ENCODE data around the gene RAPH1. TPM values are rescaled to one million over a fixed set of nuclear protein-coding genes. Genes with fewer than 3 reads are reported as not detected.
"Not testable (repeated sequence)": the region's sequence is repeated elsewhere in the genome, so short reads cannot be mapped to it uniquely, and the experiment has no call there.

Gene RAPH1
- total and polyA plus RNA-seq, 7 donors: 4.8 to 19.9 (median 11.8) TPM

DNA sequence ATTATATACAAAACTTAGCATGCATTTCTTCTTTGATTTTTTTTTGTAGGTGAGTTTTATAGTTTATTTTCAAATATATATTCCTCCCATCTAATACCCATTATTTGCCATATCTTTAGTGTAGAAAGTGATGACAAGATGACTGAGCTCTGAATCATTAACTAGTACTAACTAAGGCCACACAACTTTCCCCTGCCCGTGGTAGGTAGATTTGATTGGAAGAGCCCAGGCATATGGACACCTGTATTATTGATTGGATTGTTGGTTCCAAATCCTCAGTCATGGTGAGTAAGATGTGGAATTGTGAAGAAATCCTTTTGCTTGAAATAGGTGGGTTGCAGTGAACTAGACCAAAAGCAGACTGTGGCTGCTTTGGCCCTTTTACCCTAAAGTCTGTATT is 152.1 kb downstream of the RAPH1 start:
- no peaks in the 10 kb centered on the region for H3K9me3 ChIP-seq
- no peak overlapping the region for H3K27ac ChIP-seq
- TF ChIP-seq EP300 (IDR thresholded peaks at IDR 0.05) (no peak), POLR2AphosphoS5 (IDR thresholded peaks at IDR 0.05) (no peak), POLR2A (IDR thresholded peaks at IDR 0.05) (no peak)
- TF ChIP-seq, protein P1, sequence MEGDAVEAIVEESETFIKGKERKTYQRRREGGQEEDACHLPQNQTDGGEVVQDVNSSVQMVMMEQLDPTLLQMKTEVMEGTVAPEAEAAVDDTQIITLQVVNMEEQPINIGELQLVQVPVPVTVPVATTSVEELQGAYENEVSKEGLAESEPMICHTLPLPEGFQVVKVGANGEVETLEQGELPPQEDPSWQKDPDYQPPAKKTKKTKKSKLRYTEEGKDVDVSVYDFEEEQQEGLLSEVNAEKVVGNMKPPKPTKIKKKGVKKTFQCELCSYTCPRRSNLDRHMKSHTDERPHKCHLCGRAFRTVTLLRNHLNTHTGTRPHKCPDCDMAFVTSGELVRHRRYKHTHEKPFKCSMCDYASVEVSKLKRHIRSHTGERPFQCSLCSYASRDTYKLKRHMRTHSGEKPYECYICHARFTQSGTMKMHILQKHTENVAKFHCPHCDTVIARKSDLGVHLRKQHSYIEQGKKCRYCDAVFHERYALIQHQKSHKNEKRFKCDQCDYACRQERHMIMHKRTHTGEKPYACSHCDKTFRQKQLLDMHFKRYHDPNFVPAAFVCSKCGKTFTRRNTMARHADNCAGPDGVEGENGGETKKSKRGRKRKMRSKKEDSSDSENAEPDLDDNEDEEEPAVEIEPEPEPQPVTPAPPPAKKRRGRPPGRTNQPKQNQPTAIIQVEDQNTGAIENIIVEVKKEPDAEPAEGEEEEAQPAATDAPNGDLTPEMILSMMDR (IDR thresholded peaks at IDR 0.05): no peak
- no peaks in the 10 kb centered on the region for H3K36me3 ChIP-seq
- WGBS, 2 donors: 95 to 97% methylated on average over 1 of the region's 1 CpG
- H3K4me3 ChIP-seq: no peak overlapping the region
- intact Hi-C loops (cut with DNase I): no loop called here
- no peaks in the 10 kb centered on the region for H3K27me3 ChIP-seq
- H3K4me1 ChIP-seq: no peaks in the 10 kb centered on the region
- no peak for DNase-seq

DNA sequence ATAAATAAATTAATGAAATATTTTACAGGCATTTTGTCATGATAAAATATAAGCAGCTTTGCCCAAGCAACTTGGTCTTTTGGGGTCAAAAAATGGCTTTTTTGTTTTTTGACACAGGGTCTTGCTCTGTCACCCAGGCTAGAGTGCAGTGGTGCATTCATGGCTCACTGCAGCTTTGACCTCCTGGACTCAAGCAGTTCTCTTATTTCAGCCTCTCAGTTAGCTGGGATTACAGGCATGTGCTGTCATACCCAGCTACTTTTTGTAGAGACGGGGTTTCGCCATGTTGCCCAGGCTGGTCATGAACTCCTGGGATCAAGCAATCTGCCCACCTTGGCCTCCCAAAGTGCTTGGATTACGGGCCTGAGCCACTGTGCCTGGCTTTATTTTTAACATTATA is 155.9 kb downstream of the RAPH1 start:
- no peaks in the 10 kb centered on the region for H3K36me3 ChIP-seq
- H3K4me1 ChIP-seq: no peaks in the 10 kb centered on the region
- H3K27me3 ChIP-seq: no peaks in the 10 kb centered on the region
- H3K27ac ChIP-seq: no peak overlapping the region
- WGBS, 2 donors: 96 to 98% methylated on average over 3 of the region's 3 CpGs
- H3K4me3 ChIP-seq: no peak overlapping the region
- TF ChIP-seq POLR2AphosphoS5 (IDR thresholded peaks at IDR 0.05) (no peak), EP300 (IDR thresholded peaks at IDR 0.05) (no peak), POLR2A (IDR thresholded peaks at IDR 0.05) (no peak)
- TF ChIP-seq, protein P1 (IDR thresholded peaks at IDR 0.05): no peak
- no peaks in the 10 kb centered on the region for H3K9me3 ChIP-seq
- DNase-seq: no peak
- intact Hi-C loops (cut with DNase I): no loop called here

DNA sequence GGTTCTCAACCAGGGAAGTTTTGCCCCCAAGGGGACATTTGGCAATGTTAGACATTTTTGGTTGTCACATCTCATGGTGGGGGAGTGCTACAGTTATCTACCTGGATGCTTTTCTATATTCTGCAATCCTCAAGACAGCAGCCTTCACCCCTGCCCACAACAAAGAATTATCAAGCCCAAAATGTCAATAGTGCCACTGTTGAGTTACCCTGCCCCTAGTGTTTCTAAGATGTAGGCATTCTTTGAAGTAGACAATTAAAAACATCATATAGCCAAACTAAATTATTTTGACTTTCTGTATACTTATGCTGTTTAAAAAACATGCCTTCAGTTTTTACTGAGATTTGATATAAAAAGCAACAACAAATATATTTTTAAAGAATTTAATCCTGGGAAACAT is 158.9 kb downstream of the RAPH1 start:
- TF ChIP-seq POLR2AphosphoS5 (IDR thresholded peaks at IDR 0.05): no peak
- TF ChIP-seq, protein P1 (IDR thresholded peaks at IDR 0.05): no peak
- TF ChIP-seq POLR2A (IDR thresholded peaks at IDR 0.05): no peak
- Histone ChIP-seq H3K27me3 (no peaks in the 10 kb centered on the region), H3K9me3 (no peaks in the 10 kb centered on the region), H3K4me3 (no peak overlapping the region), H3K27ac (no peak overlapping the region), H3K36me3 (no peaks in the 10 kb centered on the region), H3K4me1 (no peaks in the 10 kb centered on the region)
- no peak for DNase-seq
- intact Hi-C loops (cut with DNase I): no loop called here

DNA sequence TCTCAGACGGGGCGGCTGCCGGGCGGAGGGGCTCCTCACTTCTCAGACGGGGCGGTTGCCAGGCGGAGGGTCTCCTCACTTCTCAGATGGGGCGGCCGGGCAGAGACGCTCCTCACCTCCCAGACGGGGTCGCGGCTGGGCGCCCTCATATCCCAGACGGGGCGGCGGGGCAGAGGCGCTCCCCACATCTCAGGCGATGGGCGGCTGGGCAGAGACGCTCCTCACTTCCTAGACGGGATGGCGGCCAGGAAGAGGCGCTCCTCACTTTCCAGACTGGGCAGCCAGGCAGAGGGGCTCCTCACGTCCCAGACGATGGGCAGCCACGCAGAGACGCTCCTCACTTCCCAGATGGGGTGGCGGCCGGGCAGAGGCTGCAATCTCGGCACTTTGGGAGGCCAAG is 162.4 kb downstream of the RAPH1 start:
- H3K27me3 ChIP-seq; intact Hi-C loops (cut with DNase I); H3K36me3 ChIP-seq; H3K9me3 ChIP-seq; H3K4me1 ChIP-seq; DNase-seq; H3K27ac ChIP-seq; H3K4me3 ChIP-seq: not testable (repeated sequence)
- 94 to 95% methylated on average over 28 of the region's 31 CpGs for WGBS, 2 donors

DNA sequence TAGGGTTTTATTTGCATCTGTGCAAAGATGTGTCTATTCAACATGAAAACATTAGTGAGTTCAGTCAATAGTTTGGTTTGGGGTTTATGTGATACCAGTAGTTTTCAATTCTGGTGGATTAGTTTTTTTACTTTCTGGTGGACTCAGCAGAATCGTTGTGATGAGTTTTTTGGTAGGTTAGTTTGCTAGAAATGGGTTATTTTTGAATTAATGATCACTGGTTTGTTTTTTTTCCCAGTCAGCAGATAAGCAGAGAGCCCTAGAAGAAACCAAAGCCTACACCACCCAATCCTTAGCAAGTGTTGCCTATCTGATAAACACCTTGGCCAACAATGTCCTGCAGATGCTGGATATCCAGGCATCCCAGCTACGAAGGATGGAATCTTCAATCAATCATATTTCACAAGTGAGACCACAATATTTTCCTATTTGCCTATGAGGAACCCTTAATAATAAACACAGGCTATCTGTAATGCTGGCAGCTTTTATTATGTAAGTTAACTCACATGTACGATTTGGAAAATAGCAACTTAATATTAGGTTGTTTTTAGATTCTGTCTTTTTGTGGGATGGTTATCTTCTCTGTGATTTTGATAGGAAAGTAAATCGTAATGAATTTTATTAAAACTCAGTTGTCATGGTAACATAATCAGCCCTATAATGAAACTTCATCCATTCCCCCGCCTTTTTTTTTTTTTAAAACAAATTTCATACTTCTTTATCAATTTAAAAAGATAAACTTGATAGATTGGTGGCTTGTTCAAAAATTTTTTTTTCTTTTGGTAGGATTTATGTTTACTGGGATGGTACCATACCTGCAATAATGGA is 168.2 kb downstream of the RAPH1 start:
- Histone ChIP-seq H3K9me3 (no peaks in the 10 kb centered on the region), H3K4me1 (peaks cover 0 to 9% (median 6%) of the 10 kb centered on the region in 4 donors), H3K4me3 (no peak overlapping the region), H3K27ac (no peak overlapping the region), H3K36me3 (peaks cover 0 to 7% (median 1%) of the 10 kb centered on the region in 4 donors), H3K27me3 (no peaks in the 10 kb centered on the region)
- TF ChIP-seq POLR2A (IDR thresholded peaks at IDR 0.05): no peak
- no peak for TF ChIP-seq POLR2AphosphoS5 (IDR thresholded peaks at IDR 0.05)
- TF ChIP-seq, protein P1 (IDR thresholded peaks at IDR 0.05): no peak
- no peak for TF ChIP-seq EP300 (IDR thresholded peaks at IDR 0.05)
- DNase-seq: no peak
- intact Hi-C loops (cut with DNase I): no loop called here
- 95% methylated on average over 5 of the region's 5 CpGs for WGBS, 2 donors
